ENCODE results near the gene TEPSIN. TPM values are rescaled to one million over a fixed set of nuclear protein-coding genes. Genes with fewer than 3 reads are reported as not detected.
"Not testable (repeated sequence)": the region's sequence is repeated elsewhere in the genome, so short reads cannot be mapped to it uniquely, and the experiment has no call there.

The TEPSIN gene
- total RNA-seq, 1 donor from 2014 or later, result 117 TPM

DNA sequence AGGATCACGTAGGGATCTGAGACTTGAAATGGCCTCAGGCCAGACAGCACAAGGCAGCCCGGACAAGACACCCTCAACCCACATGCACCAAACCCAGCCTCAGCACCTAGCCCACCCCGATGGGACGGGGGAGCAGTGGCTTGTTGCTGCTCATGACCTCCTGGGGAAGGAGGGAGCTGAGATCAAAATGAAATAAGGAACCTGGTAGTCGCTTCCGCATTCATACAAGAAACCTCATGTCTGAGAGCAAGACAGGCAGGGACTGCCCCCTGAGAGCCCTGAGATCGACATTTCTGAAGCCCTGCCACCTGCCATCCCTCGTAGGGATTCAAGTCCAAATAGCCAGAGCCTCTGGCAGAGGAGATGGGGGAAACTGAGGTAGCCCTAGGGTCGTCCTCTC, 10.4 kb downstream of the TEPSIN start:
- Histone ChIP-seq H3K27me3 (no peaks in the 10 kb centered on the region), H3K9me3 (no peaks in the 10 kb centered on the region), H3K36me3 (peaks cover 39 to 47% of the 10 kb centered on the region in 2 donors), H3K4me1 (peaks cover 0 to 3% of the 10 kb centered on the region in 2 donors), H3K27ac (no peak overlapping the region), H3K4me3 (no peak overlapping the region)
- DNase-seq (ENCODE audit: low spot score in 2 of 2), result no peak
- TF ChIP-seq, protein P1, sequence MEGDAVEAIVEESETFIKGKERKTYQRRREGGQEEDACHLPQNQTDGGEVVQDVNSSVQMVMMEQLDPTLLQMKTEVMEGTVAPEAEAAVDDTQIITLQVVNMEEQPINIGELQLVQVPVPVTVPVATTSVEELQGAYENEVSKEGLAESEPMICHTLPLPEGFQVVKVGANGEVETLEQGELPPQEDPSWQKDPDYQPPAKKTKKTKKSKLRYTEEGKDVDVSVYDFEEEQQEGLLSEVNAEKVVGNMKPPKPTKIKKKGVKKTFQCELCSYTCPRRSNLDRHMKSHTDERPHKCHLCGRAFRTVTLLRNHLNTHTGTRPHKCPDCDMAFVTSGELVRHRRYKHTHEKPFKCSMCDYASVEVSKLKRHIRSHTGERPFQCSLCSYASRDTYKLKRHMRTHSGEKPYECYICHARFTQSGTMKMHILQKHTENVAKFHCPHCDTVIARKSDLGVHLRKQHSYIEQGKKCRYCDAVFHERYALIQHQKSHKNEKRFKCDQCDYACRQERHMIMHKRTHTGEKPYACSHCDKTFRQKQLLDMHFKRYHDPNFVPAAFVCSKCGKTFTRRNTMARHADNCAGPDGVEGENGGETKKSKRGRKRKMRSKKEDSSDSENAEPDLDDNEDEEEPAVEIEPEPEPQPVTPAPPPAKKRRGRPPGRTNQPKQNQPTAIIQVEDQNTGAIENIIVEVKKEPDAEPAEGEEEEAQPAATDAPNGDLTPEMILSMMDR (IDR thresholded peaks at IDR 0.05), result no peak
- intact Hi-C loops (cut with DNase I), result no loop called here

DNA sequence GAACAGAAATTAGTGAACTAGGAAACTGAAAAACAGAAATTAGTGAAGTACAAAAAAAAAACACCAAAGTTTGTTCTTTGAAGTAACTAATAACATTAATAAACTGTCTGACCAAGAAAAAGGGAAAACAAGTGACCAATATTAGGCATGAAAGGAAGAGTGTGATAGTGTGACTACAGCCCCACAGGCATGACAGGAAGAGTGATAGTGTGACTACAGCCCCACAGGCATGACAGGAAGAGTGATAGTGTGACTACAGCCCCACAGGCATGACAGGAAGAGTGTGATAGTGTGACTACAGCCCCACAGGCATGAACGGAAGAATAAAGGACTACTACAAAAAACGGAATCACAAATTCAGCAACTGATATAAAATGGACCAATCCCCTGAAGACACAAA, 11.2 kb downstream of the TEPSIN start:
- H3K4me1 ChIP-seq; H3K4me3 ChIP-seq; H3K9me3 ChIP-seq; intact Hi-C loops (cut with DNase I); H3K27ac ChIP-seq; H3K27me3 ChIP-seq; DNase-seq (ENCODE audit: low spot score in 2 of 2): not testable (repeated sequence)
- peaks cover 35 to 39% of the 10 kb centered on the region in 2 donors for H3K36me3 ChIP-seq

DNA sequence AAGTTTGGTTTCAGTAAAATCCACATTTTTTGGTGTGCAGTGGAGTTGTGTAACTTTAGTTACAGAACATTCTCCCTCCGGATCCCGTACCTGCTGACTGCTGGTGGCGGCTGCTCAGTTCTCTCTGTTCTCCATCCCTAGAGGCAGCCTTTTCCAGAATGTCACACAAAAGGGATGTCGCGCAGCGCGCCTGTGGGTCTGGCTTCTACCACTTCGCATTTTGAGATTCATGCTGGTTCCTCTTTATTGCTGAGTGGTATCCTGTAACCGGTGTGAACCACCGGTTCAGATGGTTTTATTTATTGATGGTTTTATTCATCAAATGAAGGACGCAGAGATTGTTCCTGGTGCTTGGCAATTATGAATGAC, 15.1 kb downstream of the TEPSIN start:
- intact Hi-C loops (cut with DNase I), result loop anchor here (1.0 kb wide), 1 partner anchor 16 kb away; the partner anchor contains the start of genes NDUFAF8 and TEPSIN
- H3K4me1 ChIP-seq, result peaks cover 0 to 17% of the 10 kb centered on the region in 2 donors
- no peaks in the 10 kb centered on the region for H3K27me3 ChIP-seq
- H3K36me3 ChIP-seq, result peaks cover 0 to under 1% of the 10 kb centered on the region in 2 donors
- peak overlapping the region in 1 of 2 donors; percentile 46 for H3K27ac ChIP-seq
- TF ChIP-seq, protein P1 (IDR thresholded peaks at IDR 0.05), result no peak
- no peak for DNase-seq (ENCODE audit: low spot score in 2 of 2)
- no peaks in the 10 kb centered on the region for H3K9me3 ChIP-seq
- H3K4me3 ChIP-seq, result peak overlapping the region; percentile 46 to 87

DNA sequence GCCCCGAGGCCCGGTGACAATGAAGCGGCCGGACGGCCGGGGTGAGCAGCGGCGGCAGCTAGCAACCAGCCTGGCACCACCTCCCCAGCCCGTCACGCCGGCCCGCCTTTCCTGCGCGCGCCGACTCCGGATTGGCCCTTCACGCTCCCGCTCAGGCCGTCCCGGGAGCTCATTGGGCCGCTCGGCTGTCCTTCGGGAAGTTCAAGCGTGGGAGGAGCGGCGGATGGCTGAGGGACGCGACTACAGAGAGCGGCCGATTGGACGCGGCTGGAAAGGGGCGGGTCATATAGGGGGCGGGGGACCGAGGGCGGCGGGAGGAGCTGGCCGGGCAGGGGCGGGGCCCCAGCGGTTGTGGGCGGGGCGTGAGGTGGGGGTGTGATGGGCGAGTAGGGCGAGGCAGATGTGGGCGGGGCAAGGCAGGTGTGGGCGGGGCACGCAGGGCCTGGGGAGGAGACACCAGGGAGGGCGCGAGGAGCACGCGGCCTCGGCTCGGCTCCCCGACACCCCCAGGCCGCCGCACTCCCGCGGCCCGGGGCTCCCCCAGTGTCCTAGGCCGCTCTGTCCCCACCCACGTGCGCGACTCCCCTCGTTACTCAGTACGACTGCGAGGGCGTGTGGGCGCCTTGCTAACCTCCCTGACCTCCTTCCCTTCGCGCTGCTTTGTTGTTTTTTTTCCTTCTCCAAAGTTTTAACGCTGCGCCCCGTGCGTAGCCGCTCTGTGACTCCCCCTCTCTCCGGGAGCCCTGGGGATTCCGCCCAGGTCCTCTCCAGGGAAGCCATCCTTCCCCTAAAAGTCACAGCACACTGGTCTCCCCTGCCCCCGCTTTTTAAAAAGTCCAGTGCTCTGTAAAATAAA, 15.7 kb downstream of the TEPSIN start, which contains the start of gene CEP131:
TSS of gene CEP131 (minus strand) at position 60 of the 856 bp plus-strand sequence. CDS start 2,909 bp downstream, outside the sequence.
- H3K27ac ChIP-seq, result peak within 1 kb of the TSS in 1 of 2 donors; percentile 46
- H3K4me3 ChIP-seq, result peak within 1 kb of the TSS; percentile 79 to 87
- TF ChIP-seq, protein P1 (IDR thresholded peaks at IDR 0.05), result no peak
- H3K27me3 ChIP-seq, result no peaks in the 10 kb centered on the region
- intact Hi-C loops (cut with DNase I), result loop anchor here (1.0 kb wide), 1 partner anchor 16 kb away; the partner anchor contains the start of genes NDUFAF8 and TEPSIN
- peaks cover 0 to 17% of the 10 kb centered on the region in 2 donors for H3K4me1 ChIP-seq
- DNase-seq (ENCODE audit: low spot score in 2 of 2), result peak; percentile 96 to 99
- no peaks in the 10 kb centered on the region for H3K36me3 ChIP-seq
- H3K9me3 ChIP-seq, result no peaks in the 10 kb centered on the region

DNA sequence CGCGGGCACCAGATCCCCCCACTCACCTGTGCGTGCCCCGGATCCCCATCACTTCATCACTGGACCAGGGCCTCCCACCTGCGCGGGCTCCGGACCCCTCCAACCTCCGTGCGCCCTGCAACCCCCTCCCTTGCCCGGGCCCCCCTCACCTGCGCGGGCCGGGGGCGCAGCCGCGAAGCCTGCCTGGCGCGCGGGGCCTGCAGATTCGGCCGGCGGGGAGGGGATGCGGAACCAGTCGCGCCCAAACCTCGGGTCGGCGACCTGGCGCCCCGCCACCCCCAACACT, 16.3 kb downstream of the TEPSIN start:
- intact Hi-C loops (cut with DNase I), result no loop called here
- TF ChIP-seq, protein P1 (IDR thresholded peaks at IDR 0.05), result no peak
- no peak for DNase-seq (ENCODE audit: low spot score in 2 of 2)
- Histone ChIP-seq H3K27ac (no peak overlapping the region), H3K9me3 (no peaks in the 10 kb centered on the region), H3K4me1 (peaks cover 0 to 17% of the 10 kb centered on the region in 2 donors), H3K36me3 (no peaks in the 10 kb centered on the region), H3K27me3 (no peaks in the 10 kb centered on the region), H3K4me3 (peak overlapping the region; percentile 79 to 87)

DNA sequence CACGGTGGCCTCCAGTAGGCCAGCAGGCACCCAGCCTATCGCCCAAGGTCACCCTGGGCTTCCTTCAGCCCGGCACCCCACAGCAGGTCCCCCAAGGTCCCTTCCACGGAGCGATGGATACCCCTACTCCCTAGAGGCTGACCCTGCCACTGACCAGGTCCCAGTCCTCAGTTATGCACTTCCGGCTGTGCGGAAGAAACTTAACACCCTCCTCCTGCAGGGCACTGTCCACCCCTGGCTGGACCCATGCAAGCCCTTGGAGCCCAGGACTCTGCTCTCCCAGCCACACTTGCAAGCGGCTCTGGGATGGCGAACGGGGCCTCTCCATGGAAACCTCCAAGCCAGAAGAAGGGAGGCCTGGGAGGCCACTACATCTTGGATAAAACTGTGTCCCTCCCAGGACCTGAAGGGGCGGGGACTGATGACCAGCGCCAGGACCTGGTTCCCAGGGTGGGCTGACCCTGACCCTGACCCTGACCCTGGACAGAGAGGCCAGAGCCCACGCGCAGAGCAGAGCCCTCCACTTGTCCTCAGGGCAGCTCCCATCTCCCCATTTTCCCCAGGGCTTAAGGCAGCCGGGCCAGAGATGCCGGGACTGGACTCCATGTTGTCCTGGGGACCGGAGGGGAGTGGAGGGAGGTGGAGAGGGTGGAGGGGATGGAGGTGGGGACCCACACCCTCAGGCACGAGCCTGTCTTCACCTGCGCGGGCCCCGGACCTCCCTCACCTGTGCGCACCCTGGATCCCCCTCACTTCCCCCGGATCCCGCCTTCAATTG, 16.8 kb downstream of the TEPSIN start:
- no peak overlapping the region for H3K27ac ChIP-seq
- no peaks in the 10 kb centered on the region for H3K9me3 ChIP-seq
- H3K27me3 ChIP-seq, result no peaks in the 10 kb centered on the region
- TF ChIP-seq, protein P1 (IDR thresholded peaks at IDR 0.05), result no peak
- intact Hi-C loops (cut with DNase I), result no loop called here
- peak overlapping the region; percentile 79 to 87 for H3K4me3 ChIP-seq
- DNase-seq (ENCODE audit: low spot score in 2 of 2), result no peak
- H3K4me1 ChIP-seq, result peaks cover 0 to 17% of the 10 kb centered on the region in 2 donors
- no peaks in the 10 kb centered on the region for H3K36me3 ChIP-seq
